Mesenchymal stem cell (in vitro differentiated cells and primary cell): ENCODE data around the gene MED13L.
A peak's percentile ranks its signal among the peaks of the same experiment; 100 is the strongest.

Experiments
- DNase-seq: peaks from one replicate; pipeline ENCODE4 v3.0.0-alpha.2; 2013
- H2AFZ ChIP-seq: one replicate; pipeline ENCODE4 v1.6.1; 2013; ENCODE audit warnings: low read depth, mild to moderate bottlenecking, control low read depth, inconsistent platforms, low read length, moderate library complexity
- H2AK5ac ChIP-seq: 2 replicates; pipeline ENCODE4 v1.6.1; 2013; ENCODE audit warnings: low read length, moderate library complexity, mild to moderate bottlenecking, inconsistent platforms; ENCODE audit not compliant: severe bottlenecking
- H2BK120ac ChIP-seq: one replicate; pipeline ENCODE4 v1.6.1; 2013; ENCODE audit warnings: low read depth, mild to moderate bottlenecking, inconsistent platforms, low read length, moderate library complexity
- H2BK12ac ChIP-seq, 2 experiments: one replicate each; pipeline ENCODE4 v1.6.1; 2013; ENCODE audit warnings: inconsistent platforms in 2 of 2, low read length in 2 of 2, mild to moderate bottlenecking in 2 of 2, moderate library complexity in 2 of 2, control low read depth in 1 of 2
- H2BK15ac ChIP-seq: one replicate; pipeline ENCODE4 v1.6.1; 2013; ENCODE audit warnings: mild to moderate bottlenecking, low read depth, inconsistent platforms; ENCODE audit not compliant: poor library complexity, severe bottlenecking
- H2BK5ac ChIP-seq: 2 replicates; pipeline ENCODE4 v1.6.1; 2013; ENCODE audit warnings: low read depth, mild to moderate bottlenecking, low read length, control low read depth, inconsistent platforms; ENCODE audit not compliant: poor library complexity, severe bottlenecking
- H3K14ac ChIP-seq, 2 experiments: one replicate each; pipeline ENCODE4 v1.6.1; 2013; ENCODE audit warnings: inconsistent platforms in 2 of 2, low read length in 2 of 2, control low read depth in 1 of 2, mild to moderate bottlenecking in 1 of 2, moderate library complexity in 1 of 2
- H3K18ac ChIP-seq, 2 experiments: one replicate each; pipeline ENCODE4 v1.6.1; 2013; ENCODE audit warnings: inconsistent platforms in 2 of 2, low read length in 2 of 2, control low read depth in 1 of 2, low read depth in 1 of 2, mild to moderate bottlenecking in 1 of 2
- H3K23ac ChIP-seq, 2 experiments: one replicate each; pipeline ENCODE4 v1.6.1; 2013; ENCODE audit warnings: inconsistent platforms in 2 of 2, low read length in 2 of 2, mild to moderate bottlenecking in 2 of 2, moderate library complexity in 2 of 2, control low read depth in 1 of 2
- H3K27ac ChIP-seq: 2 replicates; pipeline ENCODE4 v1.5.1; 2013; ENCODE audit warnings: mild to moderate bottlenecking, moderate library complexity, low read length, control low read depth, inconsistent platforms; ENCODE audit not compliant: poor library complexity, severe bottlenecking
- H3K27me3 ChIP-seq, 2 experiments: 2 replicates each; pipeline versions ENCODE4 v1.6.1 to v1.7.0; 2013; ENCODE audit warnings: low read length in 2 of 2, mild to moderate bottlenecking in 2 of 2, moderate library complexity in 2 of 2, control low read depth in 1 of 2, inconsistent platforms in 1 of 2; ENCODE audit not compliant: control insufficient read depth in 1 of 2, insufficient read depth in 1 of 2
- H3K36me3 ChIP-seq, 2 experiments: 2 replicates each; pipeline versions ENCODE4 v1.6.1 to v1.7.0; 2013; ENCODE audit warnings: low read length in 2 of 2, control low read depth in 1 of 2, inconsistent platforms in 1 of 2, low read depth in 1 of 2, mild to moderate bottlenecking in 1 of 2; ENCODE audit not compliant: insufficient read depth in 2 of 2, control insufficient read depth in 1 of 2
- H3K4ac ChIP-seq, 2 experiments: one replicate each; pipeline ENCODE4 v1.6.1; 2013; ENCODE audit warnings: inconsistent platforms in 2 of 2, low read length in 2 of 2, mild to moderate bottlenecking in 2 of 2, moderate library complexity in 2 of 2, control low read depth in 1 of 2, low read depth in 1 of 2
- H3K4me1 ChIP-seq: 2 replicates; pipeline ENCODE4 v1.6.1; 2013; ENCODE audit warnings: low read depth, low read length, control low read depth; ENCODE audit not compliant: control insufficient read depth, insufficient read depth
- H3K4me2 ChIP-seq: 2 replicates; pipeline ENCODE4 v1.6.1; 2013; ENCODE audit warnings: low read length, mild to moderate bottlenecking, inconsistent platforms; ENCODE audit not compliant: poor library complexity, severe bottlenecking
- H3K4me3 ChIP-seq, 2 experiments: 2 replicates each; pipeline versions ENCODE4 v1.5.1 to v1.7.0; 2013; ENCODE audit warnings: low read length in 2 of 2, mild to moderate bottlenecking in 2 of 2, control low read depth in 1 of 2, low read depth in 1 of 2; ENCODE audit not compliant: insufficient read depth in 1 of 2
- H3K79me1 ChIP-seq: replicated peaks from 2 replicates; pipeline ENCODE4 v1.6.1; 2013; ENCODE audit warnings: mild to moderate bottlenecking, control low read depth, low read length, inconsistent platforms; ENCODE audit not compliant: poor library complexity, severe bottlenecking
- H3K9ac ChIP-seq: 2 replicates; pipeline ENCODE4 v1.7.0; 2013; ENCODE audit warnings: mild to moderate bottlenecking, low read length, moderate library complexity
- H3K9me3 ChIP-seq: 2 replicates; pipeline ENCODE4 v1.7.0; 2013; ENCODE audit warnings: mild to moderate bottlenecking, low read length; ENCODE audit not compliant: control insufficient read depth
- H4K8ac ChIP-seq: one replicate; pipeline ENCODE4 v1.6.1; 2013; ENCODE audit warnings: inconsistent platforms, mild to moderate bottlenecking, low read length, moderate library complexity
- H4K91ac ChIP-seq: one replicate; pipeline ENCODE4 v1.6.1; 2013; ENCODE audit warnings: mild to moderate bottlenecking, low read length, inconsistent platforms
- WGBS: methylation state at CpG from one replicate; pipeline ENCODE4 v1.1.7; 2013; ENCODE audit warnings: mixed read lengths; 5-methylcytosine and 5-hydroxymethylcytosine counted together

Gene MED13L

DNA sequence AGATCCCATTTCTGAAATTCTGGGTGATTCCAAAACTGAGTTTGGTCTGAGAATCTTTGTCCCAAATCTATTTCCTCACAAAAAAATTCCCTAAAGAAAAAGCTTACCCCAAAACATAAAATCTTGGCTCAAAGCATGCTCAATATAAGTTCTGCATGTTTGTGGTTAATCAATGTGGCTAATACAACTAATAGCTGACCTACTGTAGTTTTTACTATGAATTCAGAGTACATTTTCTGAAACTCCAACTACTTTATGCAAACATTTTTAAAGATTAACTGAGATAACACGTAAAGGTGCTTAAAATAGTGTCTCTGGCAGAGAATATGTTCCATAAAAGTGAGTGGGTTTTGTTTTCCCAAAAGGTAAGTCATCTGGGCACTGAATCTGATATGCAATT lies 133.1 kb downstream of the MED13L start:
- Histone ChIP-seq H3K4me3 (peak overlapping the region in 1 of 2 experiments; percentile 20), H2AK5ac (peak overlapping the region; percentile 81), H2BK12ac (peak overlapping the region in 1 of 2 experiments; percentile 72), H4K91ac (no peak overlapping the region), H2BK120ac (peak overlapping the region; percentile 71), H3K4me1 (peaks cover 15% of the 10 kb centered on the region), H3K27ac (peak overlapping the region; percentile 95), H3K18ac (peak overlapping the region; percentile 54 to 76), H4K8ac (no peak overlapping the region), H3K9me3 (no peaks in the 10 kb centered on the region), H2BK15ac (no peak overlapping the region), H3K9ac (peak overlapping the region; percentile 56), H3K23ac (no peak overlapping the region), H2BK5ac (no peak overlapping the region), H3K79me1 (no peaks in the 10 kb centered on the region), H2AFZ (no peak overlapping the region), H3K14ac (no peak overlapping the region), H3K4ac (peak overlapping the region in 1 of 2 experiments; percentile 73), H3K36me3 (no peaks in the 10 kb centered on the region), H3K27me3 (no peaks in the 10 kb centered on the region), H3K4me2 (peak overlapping the region; percentile 35)
- DNase-seq: no peak
- no CpG with 5 or more reads among the region's 1 CpG for WGBS

DNA sequence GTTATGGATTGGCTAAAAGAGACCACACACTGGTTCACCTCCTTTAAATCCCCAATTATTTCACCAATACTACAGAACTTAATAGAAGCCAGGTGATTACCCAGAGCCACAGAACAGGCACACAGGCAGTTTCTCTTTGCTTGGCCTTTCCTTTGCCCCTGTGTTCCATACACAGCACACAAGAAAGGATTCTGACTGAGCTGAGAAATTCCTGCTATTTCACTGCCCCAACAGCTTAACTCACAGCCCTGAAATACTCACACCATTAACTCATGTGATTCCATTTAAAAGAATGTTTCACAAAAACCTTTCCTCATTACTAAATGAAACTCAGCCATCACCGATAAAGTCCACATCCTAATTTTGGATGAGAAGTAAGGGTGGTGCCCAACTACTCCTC lies 133.6 kb downstream of the MED13L start:
- Histone ChIP-seq H3K27ac (peak overlapping the region; percentile 95), H3K79me1 (no peaks in the 10 kb centered on the region), H3K9me3 (no peaks in the 10 kb centered on the region), H3K18ac (peak overlapping the region; percentile 54 to 76), H3K4ac (peak overlapping the region in 1 of 2 experiments; percentile 73), H2BK120ac (peak overlapping the region; percentile 71), H3K14ac (no peak overlapping the region), H2BK15ac (no peak overlapping the region), H3K4me1 (peaks cover 15% of the 10 kb centered on the region), H2AK5ac (peak overlapping the region; percentile 81), H2AFZ (no peak overlapping the region), H4K8ac (no peak overlapping the region), H3K36me3 (no peaks in the 10 kb centered on the region), H3K4me2 (peak overlapping the region; percentile 35), H3K4me3 (peak overlapping the region in 1 of 2 experiments; percentile 20), H4K91ac (no peak overlapping the region), H3K23ac (no peak overlapping the region), H3K9ac (peak overlapping the region; percentile 56), H2BK5ac (no peak overlapping the region), H3K27me3 (no peaks in the 10 kb centered on the region), H2BK12ac (peak overlapping the region; percentile 38 to 72)
- peak; percentile 86 for DNase-seq
- 23% methylated on average over 1 of the region's 1 CpG for WGBS

DNA sequence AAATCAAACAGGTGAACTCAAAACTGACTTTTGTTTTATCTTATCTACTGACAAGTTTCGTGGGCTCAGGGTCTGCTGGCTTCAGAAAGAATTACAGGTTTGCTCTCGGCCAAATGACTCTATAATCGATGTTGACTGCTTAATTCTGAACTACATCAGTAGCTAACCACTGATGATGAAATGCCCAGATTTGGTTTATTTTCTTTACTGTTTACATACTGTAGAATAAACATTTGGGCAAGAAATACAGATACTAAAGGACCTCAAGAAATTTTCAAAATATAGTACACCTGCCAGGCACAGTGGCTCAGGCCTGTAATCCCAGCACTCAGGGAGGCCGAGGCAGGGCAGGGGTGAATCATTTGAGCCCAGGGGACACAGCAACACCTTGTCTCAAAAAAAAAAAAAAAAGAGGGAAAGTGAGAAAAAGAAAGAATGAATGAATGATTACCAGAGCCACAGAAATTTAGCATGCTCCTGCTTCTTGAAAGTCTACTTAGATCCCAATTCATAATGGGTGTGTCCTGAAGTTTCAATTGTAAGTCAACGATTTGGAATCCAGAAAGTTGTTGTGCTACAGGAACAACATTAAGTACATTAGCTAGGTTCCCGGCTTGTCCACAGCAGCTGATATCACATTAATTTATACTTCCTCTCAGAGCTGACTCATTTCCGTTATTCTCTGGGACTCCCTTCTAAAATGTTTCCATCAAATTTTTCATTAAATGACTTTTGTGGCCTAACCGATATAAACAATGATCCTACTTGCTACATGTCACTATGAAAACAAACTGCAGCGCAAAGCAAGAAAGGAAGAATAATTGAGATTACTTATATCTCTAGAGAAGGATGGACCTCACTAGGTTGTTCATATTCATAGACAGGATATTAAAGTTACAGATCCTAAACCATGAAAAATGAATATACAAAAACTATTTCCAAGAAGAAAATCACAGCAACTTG lies 134.3 kb downstream of the MED13L start:
- H2AFZ ChIP-seq: no peak overlapping the region
- peak overlapping the region; percentile 95 for H3K27ac ChIP-seq
- WGBS: 12% methylated on average over 7 of the region's 9 CpGs
- H2BK5ac ChIP-seq: peak overlapping the region; percentile 89
- no peak overlapping the region for H4K8ac ChIP-seq
- no peak overlapping the region for H4K91ac ChIP-seq
- H3K9me3 ChIP-seq: no peaks in the 10 kb centered on the region
- no peak overlapping the region for H3K4ac ChIP-seq
- H3K4me1 ChIP-seq: peaks cover 15% of the 10 kb centered on the region
- H2AK5ac ChIP-seq: peak overlapping the region; percentile 78
- H2BK15ac ChIP-seq: no peak overlapping the region
- H2BK120ac ChIP-seq: no peak overlapping the region
- H3K4me3 ChIP-seq: peak overlapping the region in 1 of 2 experiments; percentile 20
- peak overlapping the region in 1 of 2 experiments; percentile 59 for H3K18ac ChIP-seq
- H3K27me3 ChIP-seq: no peaks in the 10 kb centered on the region
- no peak overlapping the region for H3K14ac ChIP-seq
- peak; percentile 94 for DNase-seq
- peak overlapping the region; percentile 56 for H3K9ac ChIP-seq
- peak overlapping the region; percentile 47 for H3K4me2 ChIP-seq
- no peaks in the 10 kb centered on the region for H3K79me1 ChIP-seq
- no peaks in the 10 kb centered on the region for H3K36me3 ChIP-seq
- no peak overlapping the region for H2BK12ac ChIP-seq
- no peak overlapping the region for H3K23ac ChIP-seq

DNA sequence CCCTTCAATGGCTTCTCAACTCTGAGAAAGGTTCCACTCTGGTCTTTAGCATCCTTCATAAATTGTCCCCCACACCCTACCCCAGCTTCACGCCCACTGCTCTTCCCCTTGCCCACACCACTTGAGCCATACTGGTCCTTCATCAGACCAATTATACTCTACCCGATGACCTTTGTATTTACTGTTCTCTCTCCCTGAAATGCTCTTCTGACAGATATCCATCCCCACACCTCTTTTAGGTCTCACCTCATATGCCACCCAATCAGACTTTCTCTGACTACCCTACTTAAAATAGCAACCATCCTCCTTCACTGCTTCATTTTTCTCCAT lies 135.7 kb downstream of the MED13L start:
- H3K4me2 ChIP-seq: no peak overlapping the region
- no peak overlapping the region for H3K14ac ChIP-seq
- no peak overlapping the region for H2BK15ac ChIP-seq
- WGBS: 95% methylated on average over 2 of the region's 2 CpGs
- no peak for DNase-seq
- H3K18ac ChIP-seq: peak overlapping the region; percentile 28 to 82
- no peak overlapping the region for H2AFZ ChIP-seq
- peak overlapping the region; percentile 6 for H3K9ac ChIP-seq
- no peak overlapping the region for H3K23ac ChIP-seq
- peaks cover 15% of the 10 kb centered on the region for H3K4me1 ChIP-seq
- no peak overlapping the region for H2BK5ac ChIP-seq
- no peaks in the 10 kb centered on the region for H3K27me3 ChIP-seq
- no peaks in the 10 kb centered on the region for H3K79me1 ChIP-seq
- no peak overlapping the region for H2BK120ac ChIP-seq
- H4K91ac ChIP-seq: no peak overlapping the region
- no peaks in the 10 kb centered on the region for H3K36me3 ChIP-seq
- peak overlapping the region in 1 of 2 experiments; percentile 83 for H2BK12ac ChIP-seq
- H3K4ac ChIP-seq: peak overlapping the region in 1 of 2 experiments; percentile 88
- H3K4me3 ChIP-seq: no peak overlapping the region
- H3K9me3 ChIP-seq: no peaks in the 10 kb centered on the region
- H4K8ac ChIP-seq: no peak overlapping the region
- no peak overlapping the region for H2AK5ac ChIP-seq
- H3K27ac ChIP-seq: peak overlapping the region; percentile 43
